Loucy (cell line): ENCODE measurements around the gene TGOLN2.
"Not testable (repeated sequence)": the region's sequence is repeated elsewhere in the genome, so short reads cannot be mapped to it uniquely, and the experiment has no call there.

Experiments
- H2AFZ ChIP-seq: fragments of 200-600 bp; sonication (generic); 2 replicates; pipeline ENCODE4 v1.6.0; 2016; ENCODE audit warnings: antibody characterized with exemption, mild to moderate bottlenecking, low read length, moderate library complexity
- H3F3A ChIP-seq: fragments of 200-600 bp; 2 replicates; pipeline ENCODE4 v1.6.0; 2016; ENCODE audit warnings: antibody characterized with exemption, low read depth, mild to moderate bottlenecking
- H3K27me3 ChIP-seq: fragments of 200-600 bp; sonication (generic); 2 replicates; pipeline ENCODE4 v1.6.1; 2014; ENCODE audit warnings: low read length, mild to moderate bottlenecking; ENCODE audit not compliant: insufficient read depth, poor library complexity, severe bottlenecking
- H3K36me3 ChIP-seq: fragments of 200-600 bp; sonication (generic); 2 replicates; pipeline ENCODE4 v1.6.1; 2016; ENCODE audit warnings: low read length; ENCODE audit not compliant: insufficient read depth
- H3K4me1 ChIP-seq: fragments of 200-600 bp; sonication (generic); 2 replicates; pipeline ENCODE4 v1.5.1; 2014; ENCODE audit warnings: low read length, mild to moderate bottlenecking; ENCODE audit not compliant: insufficient read depth, poor library complexity, severe bottlenecking
- H3K4me2 ChIP-seq: fragments of 200-600 bp; sonication (generic); 2 replicates; pipeline ENCODE4 v1.6.0; 2014; ENCODE audit warnings: antibody characterized with exemption, low read length, low read depth, mild to moderate bottlenecking; ENCODE audit not compliant: poor library complexity, severe bottlenecking
- H3K4me3 ChIP-seq: fragments of 200-600 bp; sonication (generic); 2 replicates; pipeline ENCODE4 v1.5.1; 2014; ENCODE audit warnings: low read length, mild to moderate bottlenecking, mixed read lengths; ENCODE audit not compliant: poor library complexity, severe bottlenecking
- H3K79me2 ChIP-seq: fragments of 200-600 bp; sonication (generic); 2 replicates; pipeline ENCODE4 v1.6.1; 2014; ENCODE audit warnings: low read length; ENCODE audit not compliant: insufficient read depth
- H3K9ac ChIP-seq: fragments of 200-600 bp; sonication (generic); 2 replicates; pipeline ENCODE4 v1.6.0; 2014; ENCODE audit warnings: mild to moderate bottlenecking, low read depth, low read length, moderate library complexity; ENCODE audit not compliant: poor library complexity, severe bottlenecking
- H3K9me2 ChIP-seq: fragments of 200-600 bp; sonication (generic); replicated peaks from 2 replicates; pipeline ENCODE4 v1.6.1; 2016; ENCODE audit warnings: low read depth, low read length, mixed read lengths
- H3K9me3 ChIP-seq: fragments of 200-600 bp; sonication (generic); 2 replicates; pipeline ENCODE4 v1.6.1; 2014; ENCODE audit warnings: mild to moderate bottlenecking, antibody characterized with exemption, low read length, low read depth; ENCODE audit not compliant: insufficient read depth
- H4K20me1 ChIP-seq: fragments of 200-600 bp; sonication (generic); 2 replicates; pipeline ENCODE4 v1.6.0; 2014; ENCODE audit warnings: antibody characterized with exemption, low read length, mild to moderate bottlenecking; ENCODE audit not compliant: insufficient read depth, poor library complexity, severe bottlenecking
- CTCF ChIP-seq: fragments of 200-600 bp; sonication (generic); conservative IDR thresholded peaks from 2 replicates; pipeline ENCODE4 v1.5.1; 2014; ENCODE audit warnings: mild to moderate bottlenecking, antibody characterized with exemption, low read length
- EZH2phosphoT487 ChIP-seq: fragments of 200-600 bp; IDR thresholded peaks from 2 replicates; pipeline ENCODE4 v1.6.1; 2018; ENCODE audit warnings: antibody characterized with exemption, mild to moderate bottlenecking, moderate library complexity, borderline replicate concordance

TGOLN2 gene

GRCh38 chr2:85323351-85323987 is 4.3 kb downstream of the TGOLN2 start:
- H3K36me3 ChIP-seq: peaks cover 58% of the 10 kb centered on the region
- H3K27me3 ChIP-seq: no peaks in the 10 kb centered on the region
- TF ChIP-seq EZH2phosphoT487 (no peak), CTCF (no peak)
- H4K20me1 ChIP-seq: peaks cover 88% of the 10 kb centered on the region
- peak overlapping the region; percentile 49 for H3K4me3 ChIP-seq
- no peaks in the 10 kb centered on the region for H3K9me2 ChIP-seq
- peak overlapping the region; percentile 98 for H3K4me2 ChIP-seq
- peaks cover 96% of the 10 kb centered on the region for H3K79me2 ChIP-seq
- no peak overlapping the region for H2AFZ ChIP-seq
- peaks cover 60% of the 10 kb centered on the region for H3K4me1 ChIP-seq
- H3K9ac ChIP-seq: no peak overlapping the region
- no peaks in the 10 kb centered on the region for H3K9me3 ChIP-seq
- H3F3A ChIP-seq: no peaks in the 10 kb centered on the region

- Histone ChIP-seq H2AFZ (no peak overlapping the region), H3K36me3 (peaks cover 83% of the 10 kb centered on the region), H3F3A (no peaks in the 10 kb centered on the region), H3K9me2 (no peaks in the 10 kb centered on the region), H4K20me1 (peaks cover 71% of the 10 kb centered on the region), H3K4me1 (peaks cover 49% of the 10 kb centered on the region), H3K9me3 (no peaks in the 10 kb centered on the region), H3K9ac (peak overlapping the region; percentile 51), H3K4me3 (peak overlapping the region; percentile 2), H3K27me3 (no peaks in the 10 kb centered on the region), H3K79me2 (peaks cover 74% of the 10 kb centered on the region), H3K4me2 (peak overlapping the region; percentile 98)
- TF ChIP-seq CTCF: no peak
- TF ChIP-seq EZH2phosphoT487: no peak
Observed at GRCh38 chr2:85319796-85320195, 8.0 kb downstream of the TGOLN2 start.

- Histone ChIP-seq H3K79me2 (peaks cover 61% of the 10 kb centered on the region), H4K20me1 (peaks cover 59% of the 10 kb centered on the region)
Observed at GRCh38 chr2:85318222-85319074, 9.3 kb downstream of the TGOLN2 start.

GRCh38 chr2:85315921-85316320 is 11.9 kb downstream of the TGOLN2 start:
- H3K27me3 ChIP-seq, H3K9ac ChIP-seq, H3K4me2 ChIP-seq, H2AFZ ChIP-seq, H3K9me3 ChIP-seq, H3K9me2 ChIP-seq, H3K4me3 ChIP-seq, H3F3A ChIP-seq: not testable (repeated sequence)
- peaks cover 53% of the 10 kb centered on the region for H3K36me3 ChIP-seq
- H4K20me1 ChIP-seq: peaks cover 34% of the 10 kb centered on the region
- peaks cover 22% of the 10 kb centered on the region for H3K4me1 ChIP-seq
- H3K79me2 ChIP-seq: peaks cover 35% of the 10 kb centered on the region

More at GRCh38 chr2:85318222-85319074, 9.3 kb downstream of the TGOLN2 start:
- Histone ChIP-seq H3K4me1 (peaks cover 39% of the 10 kb centered on the region), H3K27me3 (no peaks in the 10 kb centered on the region), H2AFZ (no peak overlapping the region), H3K4me3 (no peak overlapping the region), H3K9me3 (no peaks in the 10 kb centered on the region), H3F3A (no peaks in the 10 kb centered on the region), H3K4me2 (peak overlapping the region; percentile 98), H3K36me3 (peaks cover 77% of the 10 kb centered on the region), H3K9ac (no peak overlapping the region), H3K9me2 (no peaks in the 10 kb centered on the region)
- TF ChIP-seq EZH2phosphoT487 (no peak), CTCF (no peak)
